RCC 7860 (cell line): ENCODE results near the gene USP48.

Source experiments
- DNase-seq: peaks from one replicate; pipeline ENCODE4 v3.0.0-alpha.2; 2015; ENCODE audit warnings: low spot score
- FAIRE-seq: peaks from 2 replicates; lab custom pipeline; 2012; peaks lifted over from hg19 to GRCh38; lab: Jason Lieb, UNC

Gene USP48

GRCh38 chr1:21670956-21671902, 111.7 kb downstream of the USP48 start:
- no peak for DNase-seq
- FAIRE-seq = no peak

GRCh38 chr1:21670059-21670881, 112.7 kb downstream of the USP48 start:
- DNase-seq (no peak), FAIRE-seq (no peak)

- FAIRE-seq (no peak), DNase-seq (no peak)
Measured at GRCh38 chr1:21669258-21670058, 113.5 kb downstream of the USP48 start, which contains the start of gene RAP1GAP. Gene RAP1GAP, minus strand, starts transcription at chr1:21669357. Its CDS starts 49,325 bp downstream, at chr1:21620032.

- no peak for FAIRE-seq
- no peak for DNase-seq
Measured at GRCh38 chr1:21668951-21669257, 114.0 kb downstream of the USP48 start.

GRCh38 chr1:21668232-21668950, 114.6 kb downstream of the USP48 start:
- FAIRE-seq (no peak), DNase-seq (no peak)

GRCh38 chr1:21667348-21668231, 115.4 kb downstream of the USP48 start:
- FAIRE-seq (no peak), DNase-seq (no peak)

GRCh38 chr1:21666576-21667320, 116.2 kb downstream of the USP48 start:
- FAIRE-seq = no peak
- DNase-seq = no peak

GRCh38 chr1:21665711-21666575, 117.0 kb downstream of the USP48 start:
- no peak for DNase-seq
- FAIRE-seq = no peak

- no peak for FAIRE-seq
Measured at GRCh38 chr1:21664806-21665588, 118.0 kb downstream of the USP48 start.

GRCh38 chr1:21663951-21664805, 118.8 kb downstream of the USP48 start:
- FAIRE-seq = no peak

More at GRCh38 chr1:21664806-21665588, 118.0 kb downstream of the USP48 start:
- DNase-seq = no peak

GRCh38 chr1:21663248-21663950, 119.5 kb downstream of the USP48 start:
- DNase-seq (no peak), FAIRE-seq (no peak)

More at GRCh38 chr1:21663951-21664805, 118.8 kb downstream of the USP48 start:
- no peak for DNase-seq

- FAIRE-seq (no peak), DNase-seq (no peak)
Measured at GRCh38 chr1:21662426-21663247, 120.3 kb downstream of the USP48 start.

GRCh38 chr1:21661886-21662285, 121.1 kb downstream of the USP48 start:
- DNase-seq = no peak
- FAIRE-seq = no peak

GRCh38 chr1:21659924-21660326, 123.0 kb downstream of the USP48 start:
- FAIRE-seq (no peak), DNase-seq (no peak)
